GDM1 (cell line): ENCODE measurements around the gene ST3GAL4.
A peak's percentile ranks its signal among the peaks of the same experiment; 100 is the strongest.
"Not testable (repeated sequence)": the region's sequence is repeated elsewhere in the genome, so short reads cannot be mapped to it uniquely, and the experiment has no call there.

Experiments
- DNase-seq: peaks from one replicate; lab custom pipeline; 2025; lab: John Stamatoyannopoulos, UW

The ST3GAL4 gene

DNA sequence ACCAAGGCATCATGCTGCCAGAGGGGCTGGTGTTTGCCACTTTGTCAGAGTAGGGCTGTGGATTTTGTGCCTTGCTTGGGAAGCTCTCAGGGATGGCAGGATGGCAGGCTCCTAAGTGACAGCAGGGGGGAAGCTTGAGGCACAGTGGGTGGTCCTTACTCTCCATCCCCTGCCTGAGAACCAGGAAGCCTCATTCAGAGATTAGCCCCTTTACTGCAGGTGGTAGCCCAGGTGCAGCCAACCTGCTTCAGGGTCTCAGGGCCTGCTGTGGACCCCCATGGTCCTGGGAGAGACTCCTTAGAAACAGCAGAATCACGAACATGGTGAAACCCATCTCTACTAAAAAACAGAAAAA, 8.9 kb upstream of the ST3GAL4 start:
- DNase-seq: no peak

DNA sequence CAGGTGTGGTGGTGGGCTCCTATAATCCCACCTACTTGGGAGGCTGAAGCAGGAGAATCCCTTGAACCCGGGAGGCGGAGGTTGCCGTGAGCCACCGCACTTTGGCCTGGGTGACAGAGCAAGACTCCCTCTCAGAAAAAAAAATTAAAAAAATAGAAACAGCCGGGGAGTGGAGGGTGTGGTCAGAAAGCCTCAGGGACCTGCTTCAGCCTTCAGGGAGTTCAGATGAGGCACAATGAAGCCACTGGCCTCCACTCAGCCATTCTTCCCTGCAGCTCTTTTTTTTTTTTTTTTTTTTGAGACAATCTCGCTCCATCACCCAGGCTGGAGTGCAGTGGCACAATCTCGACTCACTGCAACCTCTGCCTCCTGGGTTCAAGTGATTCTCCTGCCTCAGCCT, 8.5 kb upstream of the ST3GAL4 start:
- DNase-seq: not testable (repeated sequence)

DNA sequence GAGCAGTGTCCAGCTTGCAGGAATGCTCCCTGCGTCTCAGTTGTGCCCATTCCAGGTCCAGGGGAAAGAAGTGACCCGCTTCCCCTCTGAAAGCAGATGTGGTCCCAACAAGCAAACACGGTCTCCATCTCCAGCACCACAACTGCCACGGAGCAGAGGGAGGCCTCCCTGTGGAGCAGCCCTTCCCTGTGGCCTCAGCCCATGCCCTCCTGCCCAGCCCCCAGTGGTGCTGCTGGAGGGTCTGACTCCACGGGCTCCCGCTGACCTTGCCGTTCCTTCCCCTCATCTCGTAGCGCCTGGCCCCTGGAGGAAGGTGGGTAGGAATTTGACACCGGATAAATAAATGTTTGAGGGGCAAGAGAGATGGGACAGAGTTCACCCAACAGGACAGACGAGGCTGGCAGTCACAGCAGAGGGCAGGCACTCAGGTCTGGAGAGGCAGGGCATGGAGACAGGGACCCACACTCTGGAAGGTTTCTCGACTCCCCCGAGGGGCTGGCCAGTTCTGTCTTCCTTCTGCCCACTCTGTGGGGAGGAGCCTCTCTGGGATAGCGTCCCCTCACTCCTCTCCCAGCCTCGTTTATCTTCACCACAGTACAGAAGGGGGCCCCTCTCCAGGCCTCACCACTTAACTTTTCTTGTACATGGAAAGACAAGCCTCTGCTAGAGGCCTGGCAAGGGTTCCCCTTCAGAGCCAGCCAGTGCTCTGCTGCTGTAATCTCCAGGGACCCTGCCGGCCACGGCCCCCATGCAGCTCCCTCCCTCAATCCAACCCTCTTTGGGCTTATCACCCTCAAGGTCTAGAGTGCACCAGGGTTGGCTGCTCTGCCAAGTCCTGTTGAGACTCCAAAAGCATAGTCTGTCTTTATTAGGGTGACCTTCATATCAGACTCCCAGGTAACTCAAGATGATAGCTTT, 7.5 kb upstream of the ST3GAL4 start:
- DNase-seq: no peak

DNA sequence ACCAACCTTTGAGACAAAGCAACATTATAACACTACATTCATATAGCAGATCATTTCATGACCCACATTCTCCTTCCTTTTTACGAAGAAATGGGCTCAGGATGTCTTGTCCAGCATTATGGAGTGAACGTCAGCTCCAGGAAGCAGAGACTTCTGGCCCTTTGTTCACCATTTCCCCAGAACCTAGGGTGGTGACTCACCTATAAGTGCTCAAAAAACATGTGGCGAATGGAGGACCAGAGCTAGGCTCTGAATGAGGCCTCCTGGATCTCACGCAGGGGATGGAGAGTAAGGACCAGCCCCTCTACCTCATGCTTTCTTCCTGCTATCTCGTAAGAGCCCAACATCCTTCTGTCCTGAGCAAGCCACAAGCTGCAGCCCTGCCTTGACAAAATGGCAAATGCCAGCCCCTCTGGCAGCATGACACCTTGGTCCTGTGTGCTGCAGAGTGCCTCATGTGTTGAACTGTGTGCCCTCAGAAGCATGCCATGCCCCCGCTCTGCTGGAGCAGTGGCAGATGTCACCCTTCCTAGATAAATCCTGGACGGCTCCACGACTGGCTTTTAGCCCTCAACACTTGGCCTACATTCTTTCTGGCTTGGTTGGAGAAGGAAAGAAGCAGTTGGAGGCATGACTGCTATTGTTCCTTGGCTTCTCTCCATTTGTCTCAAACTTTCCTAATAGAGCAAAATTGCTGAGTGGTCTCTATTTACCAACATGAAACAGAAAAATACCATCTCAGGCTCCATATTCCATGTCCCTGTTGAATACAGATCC, 6.5 kb upstream of the ST3GAL4 start:
- DNase-seq: no peak

DNA sequence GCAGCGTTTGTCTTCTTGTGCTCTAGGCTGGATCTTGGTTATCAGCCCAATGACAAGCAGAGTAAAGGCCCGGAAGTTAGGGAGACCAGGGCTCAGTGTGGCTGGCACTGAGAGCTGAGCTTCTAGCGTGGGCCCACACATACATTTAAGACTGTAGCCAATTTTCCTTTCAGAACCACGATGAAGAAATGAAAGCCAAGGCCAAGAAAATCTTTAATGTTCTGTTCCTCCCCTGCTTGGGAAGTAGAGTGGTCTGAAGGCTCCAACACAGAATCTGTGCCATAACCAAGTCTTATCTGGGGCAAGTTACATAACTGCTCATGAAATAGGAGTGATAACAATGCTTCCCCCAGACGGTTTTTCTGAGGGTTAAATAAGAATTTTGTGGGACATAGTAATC, 4.7 kb upstream of the ST3GAL4 start:
- DNase-seq: no peak

DNA sequence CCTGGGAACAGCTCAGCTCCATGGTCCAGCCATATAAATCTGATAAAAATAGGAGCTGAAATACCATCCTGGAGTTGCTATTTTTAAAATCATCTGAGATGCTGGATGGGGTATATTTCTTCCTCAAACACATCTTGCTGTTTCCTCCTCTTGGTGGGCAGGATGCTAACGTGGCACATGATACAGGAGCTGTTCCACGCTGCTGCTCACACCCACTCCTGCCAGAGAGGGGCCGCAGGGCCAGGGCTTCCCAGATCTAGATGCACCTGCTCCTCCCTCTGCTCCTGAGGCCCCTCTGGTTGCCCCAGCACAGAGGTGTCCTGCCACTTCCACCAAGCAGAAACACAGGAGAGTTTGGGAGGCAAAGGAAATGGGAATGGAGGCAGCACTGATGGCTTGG, 3.3 kb upstream of the ST3GAL4 start:
- no peak for DNase-seq

DNA sequence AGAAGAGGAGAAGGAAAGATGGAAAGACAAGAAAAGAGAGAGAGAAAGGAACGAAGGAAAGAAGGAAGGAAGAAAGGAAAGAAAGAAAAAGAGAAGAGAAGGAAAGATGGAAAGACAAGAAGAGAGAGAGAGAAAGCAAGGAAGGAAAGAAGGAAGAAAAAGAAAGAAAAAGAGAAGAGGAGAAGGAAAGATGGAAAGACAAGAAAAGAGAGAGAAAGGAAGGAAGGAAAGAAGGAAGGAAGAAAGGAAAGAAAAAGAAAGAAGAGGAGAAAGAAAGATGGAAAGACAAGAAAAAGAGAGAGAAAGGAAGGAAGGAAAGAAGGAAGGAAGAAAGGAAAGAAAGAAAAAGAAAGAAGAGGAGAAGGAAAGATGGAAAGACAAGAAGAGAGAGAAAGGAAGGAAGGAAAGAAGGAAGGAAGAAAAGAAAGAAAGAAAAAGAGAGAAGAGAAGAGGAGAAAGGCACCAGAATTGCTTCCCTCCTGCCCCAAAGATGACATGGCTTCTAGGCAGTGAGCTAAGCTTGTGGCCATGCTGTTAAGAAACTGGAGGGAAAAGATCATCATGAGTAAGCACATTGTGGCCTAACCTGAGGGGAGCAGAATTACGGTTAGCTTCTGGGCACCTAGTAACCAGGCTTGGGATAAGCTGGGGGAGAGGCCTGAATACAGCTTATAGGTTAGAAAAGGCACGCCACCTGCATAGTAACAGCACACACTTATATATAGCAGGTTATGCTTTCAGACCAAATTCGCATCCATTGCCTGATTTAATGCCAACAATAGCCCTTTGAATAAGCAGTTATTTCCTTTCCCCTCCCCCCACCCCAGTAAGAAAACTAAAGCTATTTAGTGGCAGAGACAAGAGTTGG, 2.3 kb upstream of the ST3GAL4 start:
- DNase-seq: peak; percentile 64

DNA sequence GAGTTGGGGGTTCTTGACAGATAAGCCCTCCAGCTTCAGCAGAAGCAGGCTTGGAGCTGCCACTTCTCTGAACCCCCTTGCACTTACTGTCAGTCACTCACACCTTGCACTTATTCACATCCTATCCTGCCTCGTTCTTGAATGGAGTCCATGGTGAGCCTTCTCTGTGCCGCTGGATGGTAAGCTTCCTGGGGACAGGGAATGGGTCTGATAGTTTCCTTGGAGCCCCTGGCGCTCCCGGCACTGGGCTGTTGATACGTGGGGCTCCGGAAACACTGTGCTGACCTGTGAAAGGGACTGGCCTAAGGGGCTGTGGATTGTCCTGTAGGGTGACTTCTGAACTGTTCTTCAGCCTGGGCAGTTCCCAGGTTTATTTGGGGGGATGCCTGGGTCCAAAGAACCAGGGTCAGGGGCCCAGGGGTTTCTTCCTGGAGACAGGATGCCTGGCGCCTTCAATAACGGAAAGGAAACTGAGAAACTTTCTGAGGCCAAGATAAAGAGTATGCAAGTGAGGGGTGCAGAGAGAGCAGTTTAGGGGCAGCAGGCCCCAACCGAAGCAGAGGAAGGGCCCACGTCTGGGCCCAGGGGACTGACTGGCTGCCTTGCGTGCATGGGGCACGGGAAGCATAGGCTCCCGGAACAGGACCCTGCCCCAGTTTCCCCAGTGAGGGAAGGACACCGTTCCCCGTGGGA, 709 bp upstream of the ST3GAL4 start:
- DNase-seq: no peak

DNA sequence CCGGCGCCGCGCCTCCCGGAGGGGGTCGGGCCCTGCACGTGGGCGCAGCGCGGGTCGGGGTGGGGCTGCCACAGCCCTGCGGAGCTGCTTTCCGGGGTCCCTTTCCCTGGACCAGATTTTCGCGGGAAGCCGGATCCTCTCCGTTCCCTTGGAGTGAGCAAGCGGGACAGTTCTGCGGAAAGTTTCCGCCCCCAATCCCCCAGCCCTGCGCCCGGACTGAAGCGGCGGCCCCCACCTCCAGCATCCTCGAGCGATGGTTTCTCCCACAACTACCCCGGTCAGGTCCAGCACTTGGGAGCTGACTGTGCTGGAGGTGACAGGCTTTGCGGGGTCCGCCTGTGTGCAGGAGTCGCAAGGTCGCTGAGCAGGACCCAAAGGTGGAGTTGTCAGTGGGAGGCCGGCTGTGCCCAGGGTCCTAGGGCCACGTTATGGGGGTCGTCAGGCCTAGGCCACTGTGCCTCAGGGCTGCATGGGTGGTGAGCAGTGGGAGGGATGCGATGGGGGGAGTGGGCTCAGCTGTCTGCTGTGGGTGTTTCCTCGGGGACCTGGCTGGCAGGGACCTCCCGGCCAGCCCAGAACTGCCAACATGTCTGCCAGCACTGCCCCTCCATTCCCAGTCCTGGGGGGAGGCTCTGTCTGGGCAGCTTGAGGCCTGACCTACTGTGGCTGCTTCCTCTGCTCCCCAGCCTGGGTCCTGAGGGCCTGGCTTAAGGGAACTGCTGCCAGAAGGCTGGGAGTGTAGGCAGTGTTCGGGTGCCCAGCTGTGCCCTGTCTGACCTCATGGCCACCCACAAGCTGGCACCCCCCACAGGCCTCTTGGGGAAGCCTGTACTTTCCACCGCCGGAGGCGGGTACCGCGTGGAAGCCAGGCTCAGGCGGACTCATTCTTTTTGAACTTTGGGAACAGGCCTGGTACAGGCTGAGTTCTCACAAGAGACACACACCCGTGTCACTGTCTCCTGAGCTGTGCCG, 726 bp downstream of the ST3GAL4 start:
- DNase-seq: no peak

DNA sequence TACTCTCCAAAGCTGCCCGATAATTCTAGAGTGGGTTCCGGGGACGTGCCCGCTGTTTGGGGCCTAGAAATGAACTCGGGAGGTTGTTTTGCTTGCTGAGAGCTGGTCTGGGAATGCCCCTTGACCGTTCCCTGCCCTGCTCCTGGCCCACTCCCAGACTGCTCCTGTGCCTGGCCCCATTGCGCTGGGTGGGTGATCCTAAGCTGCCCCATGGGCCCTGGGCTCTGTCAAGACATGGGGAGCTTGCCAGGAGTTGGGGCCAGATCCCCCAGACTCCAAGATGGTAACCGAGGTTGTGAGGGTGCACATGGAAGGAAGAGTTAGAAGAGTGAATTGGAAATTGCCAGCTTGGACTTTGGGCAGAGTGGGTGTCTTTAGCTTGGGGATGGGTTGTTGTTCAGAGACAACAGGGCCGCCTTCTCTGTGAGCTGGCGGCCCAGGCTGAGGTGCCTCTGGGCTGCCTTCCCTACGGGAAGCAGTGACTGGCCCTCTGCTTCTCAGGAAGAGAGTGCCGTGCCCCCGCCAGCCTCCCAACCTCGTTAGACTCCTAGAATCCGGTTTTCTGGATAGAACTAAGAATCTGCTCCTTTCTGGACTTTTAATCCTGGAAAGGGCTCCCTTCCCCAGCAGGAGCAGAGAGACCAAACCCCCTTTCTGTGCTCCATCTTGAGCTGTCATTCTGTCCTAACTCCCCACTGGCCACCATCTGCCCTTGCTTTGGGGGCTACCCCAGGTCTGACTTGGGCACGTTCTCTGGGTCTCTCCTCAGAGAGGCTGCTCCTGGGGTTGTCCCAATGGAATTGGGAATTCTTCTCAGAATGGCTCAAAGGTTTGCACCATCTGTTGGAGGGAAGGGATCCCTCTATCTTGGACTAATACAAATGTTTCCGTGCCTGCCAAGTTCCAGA, 1.8 kb downstream of the ST3GAL4 start:
- no peak for DNase-seq

DNA sequence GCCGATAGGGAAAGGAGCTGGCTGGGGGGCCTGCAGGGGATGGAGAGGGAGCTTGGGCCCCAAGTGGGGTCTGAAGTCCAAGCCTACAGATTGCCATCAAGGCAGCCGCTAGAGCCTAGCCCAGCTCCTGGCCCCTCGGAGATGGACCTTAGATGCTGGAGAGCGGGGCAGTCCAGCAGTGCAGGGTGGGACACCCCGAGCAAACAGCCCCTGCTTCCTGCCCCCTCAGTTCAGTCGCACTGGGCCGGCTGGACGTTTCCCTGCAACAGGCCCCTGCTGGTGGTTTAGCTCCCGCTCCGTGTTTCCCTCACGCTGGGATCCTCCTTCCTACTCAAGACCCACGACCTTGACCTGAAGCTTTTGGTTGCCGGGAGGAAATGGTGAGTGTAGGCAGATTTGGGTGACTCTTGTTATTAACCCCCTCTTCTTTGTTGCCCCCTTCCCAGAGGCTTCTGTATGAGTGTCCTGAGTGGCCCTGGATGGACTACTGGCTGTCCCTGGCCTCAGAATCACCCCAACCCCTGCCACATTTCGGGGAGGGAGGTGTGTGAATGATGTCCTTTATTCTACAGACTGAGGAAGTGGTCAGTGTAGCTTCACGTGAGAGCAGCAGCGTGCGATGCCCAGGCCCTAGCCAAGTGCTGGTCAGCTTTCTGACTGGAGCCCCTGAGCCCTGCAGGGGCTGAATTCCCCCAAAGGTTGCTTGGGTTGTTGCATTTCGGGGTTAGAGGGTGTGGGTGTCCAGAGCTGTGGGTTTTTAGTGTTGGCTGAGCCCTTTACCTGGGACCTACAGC, 2.7 kb downstream of the ST3GAL4 start:
- DNase-seq: no peak

DNA sequence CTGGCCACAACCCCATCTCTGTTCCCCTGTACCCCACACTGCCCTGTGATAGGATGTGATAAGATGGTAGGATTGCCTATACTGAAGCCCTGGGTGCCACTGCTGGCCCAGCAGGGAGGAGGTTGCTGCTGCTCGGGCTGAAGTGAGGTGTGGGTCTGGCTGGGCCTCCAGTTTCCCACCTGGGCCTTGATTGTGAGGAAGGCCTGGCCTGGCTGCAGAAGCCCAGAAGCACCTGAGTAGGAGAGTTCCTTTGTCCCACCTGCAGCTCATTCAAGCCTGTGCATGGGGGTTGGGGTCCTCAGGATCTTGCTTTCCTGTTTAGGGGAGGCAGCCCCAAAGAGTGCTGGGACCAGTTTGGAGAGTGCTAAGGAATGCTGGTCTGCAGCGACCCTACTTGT, 3.3 kb downstream of the ST3GAL4 start:
- DNase-seq: no peak

DNA sequence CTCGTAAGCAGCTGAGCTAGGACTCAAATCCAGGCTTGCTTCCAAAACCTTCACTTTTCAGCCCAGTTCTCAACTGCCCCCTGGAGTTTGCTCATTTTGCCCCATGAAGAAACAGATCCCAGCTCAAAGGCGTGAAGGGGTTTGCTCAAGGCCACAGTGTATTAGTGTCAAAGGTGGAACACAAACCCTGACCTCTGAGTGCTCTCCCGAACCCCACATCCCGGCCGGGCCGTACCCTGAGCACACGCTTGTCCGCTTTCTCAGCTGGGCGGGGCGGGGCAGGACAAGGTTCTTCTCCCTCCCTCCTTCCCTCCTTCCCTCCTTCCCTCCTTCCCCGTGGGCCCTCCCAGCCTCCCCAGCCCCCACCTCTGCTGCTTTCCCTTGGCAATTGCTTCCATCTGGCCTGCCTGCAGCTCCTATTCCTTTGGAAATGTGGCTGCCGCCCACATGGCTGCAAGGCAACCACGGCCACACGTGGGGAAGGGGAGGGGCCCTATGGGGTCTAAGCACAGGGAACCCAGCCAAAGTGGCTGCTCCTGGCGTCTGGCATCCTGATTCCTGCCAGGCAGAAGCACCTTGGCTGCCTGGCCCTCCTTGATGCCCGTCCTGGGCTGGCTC, 4.1 kb downstream of the ST3GAL4 start:
- DNase-seq: no peak

DNA sequence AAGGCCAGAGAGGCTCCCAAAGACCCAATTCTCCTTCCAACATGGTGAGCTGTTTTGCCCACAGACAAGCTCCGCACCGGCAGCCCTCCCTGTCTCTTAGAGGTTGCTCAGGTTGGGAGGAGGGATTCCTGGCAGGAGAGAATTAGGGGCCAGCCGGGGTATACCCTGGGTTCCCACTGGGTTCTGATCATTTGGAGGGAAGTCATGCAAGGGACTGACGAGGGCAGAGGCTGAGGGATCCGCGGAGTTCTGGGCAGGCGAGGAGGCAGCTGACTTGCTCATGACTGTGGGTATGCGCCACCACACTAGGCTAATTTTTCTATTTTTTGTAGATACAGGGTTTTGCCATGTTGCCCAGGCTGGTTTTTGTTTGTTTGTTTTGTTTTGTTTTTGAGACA, 4.6 kb downstream of the ST3GAL4 start:
- no peak for DNase-seq

DNA sequence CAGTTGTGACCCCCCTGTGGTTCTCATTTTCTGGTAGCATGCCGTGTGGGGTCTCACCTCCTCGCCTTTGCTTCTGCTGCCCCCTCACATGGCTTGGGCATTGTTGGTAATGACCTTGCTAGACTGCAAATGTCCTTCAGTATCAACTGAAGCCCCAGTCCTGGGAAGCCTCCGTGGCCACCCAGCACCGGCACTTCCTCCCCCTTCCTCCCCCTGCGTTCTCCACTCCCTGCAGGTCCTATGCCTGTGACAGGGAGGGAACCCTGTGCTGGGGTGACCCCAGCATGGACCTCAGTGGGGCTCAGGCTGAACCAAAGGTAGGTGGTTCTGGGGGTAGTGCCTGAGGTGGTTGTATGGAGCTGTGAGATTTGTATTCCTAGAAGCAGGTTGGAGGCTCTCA, 5.9 kb downstream of the ST3GAL4 start:
- DNase-seq: no peak

DNA sequence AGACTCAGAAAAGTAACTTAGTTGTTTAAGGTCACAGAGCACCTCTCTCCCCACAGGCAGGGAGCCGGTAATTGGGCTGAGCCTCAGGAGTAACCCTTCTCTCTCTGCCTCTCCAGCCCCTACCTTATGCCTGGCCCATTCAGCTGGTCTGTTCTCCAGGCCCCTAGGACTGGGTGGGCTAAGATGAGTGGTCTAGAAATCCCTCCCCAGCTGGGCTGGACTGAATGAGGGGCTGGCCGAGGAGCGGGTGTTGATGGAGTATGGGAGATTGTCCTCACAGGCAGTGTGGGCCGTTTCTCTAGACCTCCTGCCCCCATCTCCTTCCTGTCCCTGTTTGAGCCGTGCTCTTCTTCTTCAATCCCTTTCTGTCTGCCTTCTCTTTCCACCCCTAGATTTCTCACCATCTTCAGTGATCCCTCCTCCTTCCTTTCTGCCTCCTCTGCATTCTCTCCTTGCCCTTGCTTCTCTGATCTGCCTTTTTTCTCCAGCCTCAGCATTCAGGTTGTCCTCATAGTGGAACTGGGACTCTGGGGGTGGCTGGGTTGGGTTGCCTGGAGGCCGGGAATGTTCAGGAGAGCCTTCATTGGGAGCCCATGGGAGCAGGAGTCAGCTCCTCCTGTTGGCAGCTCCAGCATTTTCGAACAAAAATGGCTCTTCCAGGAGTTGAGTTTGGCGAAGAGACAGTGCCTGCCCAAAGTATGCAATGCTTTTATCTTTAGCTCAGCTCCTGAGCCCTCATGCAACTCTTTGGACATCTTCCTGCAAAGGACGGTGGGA, 7.6 kb downstream of the ST3GAL4 start:
- no peak for DNase-seq

DNA sequence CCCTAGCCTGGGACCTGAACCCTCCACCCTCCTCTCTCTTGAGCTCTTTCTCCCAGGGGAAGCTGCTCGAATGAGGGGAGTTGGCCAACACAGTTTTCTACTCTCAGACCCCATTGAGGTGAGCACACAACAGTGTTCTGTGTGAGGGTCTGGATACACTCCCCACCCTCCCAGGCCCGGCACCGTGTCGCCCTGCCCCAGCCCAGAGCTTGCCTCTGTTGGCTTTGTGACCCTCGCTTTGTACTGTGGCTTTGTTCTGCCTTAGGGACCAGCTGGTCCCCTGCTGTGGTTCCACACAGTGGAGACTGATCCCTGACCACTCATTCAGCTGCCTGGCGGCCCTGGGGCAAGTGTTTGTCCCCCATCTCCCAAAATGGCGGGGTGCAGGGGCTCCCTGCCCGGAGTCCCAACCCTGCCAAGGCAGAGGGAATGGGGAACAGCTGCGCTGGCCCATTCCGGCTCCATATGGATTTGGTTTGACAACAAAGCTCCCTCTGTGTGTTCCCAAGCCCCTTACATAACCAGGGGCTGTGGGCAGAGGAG, 8.3 kb downstream of the ST3GAL4 start:
- DNase-seq: no peak
